GM19372 (cell line): ENCODE data around the gene MTSS2.

Experiments used
- ATAC-seq: cut with Tn5 transposase; IDR thresholded peaks from one replicate; pipeline ENCODE4 v1.9.1; 2021; ENCODE audit warnings: mild to moderate bottlenecking, low read depth, moderate library complexity; ENCODE audit not compliant: unreplicated experiment

The MTSS2 gene

GRCh38 chr16:70688246-70688742 lies 2.4 kb upstream of the MTSS2 start:
- ATAC-seq = no peak

GRCh38 chr16:70687671-70688245 lies 1.9 kb upstream of the MTSS2 start:
- ATAC-seq = no peak

DNA sequence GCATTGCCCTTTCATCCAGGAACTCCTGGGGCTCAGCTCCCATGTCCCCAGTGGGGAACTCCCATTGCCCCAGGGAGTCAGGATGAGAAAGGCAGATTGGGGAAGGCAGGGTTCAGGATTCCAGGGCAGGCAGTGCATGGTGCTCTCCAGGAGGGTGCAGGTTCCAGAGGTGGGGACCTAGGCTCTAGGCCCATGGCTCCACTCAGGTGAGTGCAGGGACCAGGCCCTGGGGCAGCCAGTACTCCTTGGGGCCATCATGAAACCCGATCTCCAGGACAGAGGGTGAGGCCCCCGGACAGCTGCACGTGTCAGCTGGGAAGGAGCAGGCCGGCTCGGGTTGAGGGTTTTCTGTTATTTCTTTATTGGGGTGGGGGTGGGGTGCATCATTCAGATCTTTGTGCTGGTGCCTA lies 1.3 kb upstream of the MTSS2 start:
- no peak for ATAC-seq

- no peak for ATAC-seq
Observed at GRCh38 chr16:70686376-70687101, 686 bp upstream of the MTSS2 start.

- no peak for ATAC-seq
Observed at GRCh38 chr16:70685061-70685937, 554 bp downstream of the MTSS2 start.

DNA sequence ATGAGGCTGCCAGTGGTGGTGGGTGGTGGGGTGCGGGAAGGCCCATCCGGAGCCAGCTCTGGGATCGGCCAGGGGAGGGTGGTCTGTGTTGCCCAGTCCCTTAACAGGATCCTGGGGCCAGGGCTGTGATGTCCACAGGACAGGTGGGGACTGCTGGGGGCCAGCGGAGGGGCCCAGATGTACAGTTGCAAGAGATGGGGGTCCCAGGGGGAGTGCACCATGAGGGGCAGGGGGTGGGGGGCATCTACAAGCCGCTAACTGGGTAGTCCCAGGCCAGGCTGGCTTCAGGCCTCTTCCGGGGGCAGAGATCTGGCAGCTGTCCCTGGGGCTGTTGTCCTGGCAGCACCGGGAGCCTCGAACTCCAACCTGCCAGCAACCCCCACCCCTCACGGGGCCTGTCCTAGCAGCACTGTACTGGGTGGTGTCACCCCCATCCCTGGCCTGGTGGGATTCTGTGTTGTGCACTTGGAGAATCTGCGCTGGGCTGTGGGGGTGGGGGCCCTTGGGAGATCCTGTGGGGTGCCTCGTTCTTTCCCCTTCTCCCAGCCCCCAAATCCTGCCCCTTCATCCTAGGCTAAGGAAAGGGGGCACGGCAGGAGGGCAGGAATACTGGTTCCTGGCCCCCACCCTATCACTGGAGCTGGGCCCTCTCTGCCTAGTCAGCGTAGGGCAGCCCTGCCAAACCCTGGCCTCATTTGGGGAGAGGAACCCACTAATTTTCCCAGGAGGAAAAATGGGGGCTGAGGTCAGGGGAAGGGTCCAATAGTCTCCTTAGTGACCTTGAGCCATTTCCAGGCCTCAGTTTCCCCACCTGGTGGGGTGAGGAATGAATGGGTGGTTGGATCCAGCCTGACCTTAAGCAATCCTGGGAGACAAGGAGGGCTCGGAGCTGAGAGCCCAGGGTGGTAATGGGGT lies 1.4 kb downstream of the MTSS2 start:
- ATAC-seq = no peak

GRCh38 chr16:70683146-70683944 lies 2.5 kb downstream of the MTSS2 start:
- no peak for ATAC-seq

GRCh38 chr16:70682239-70683145 lies 3.4 kb downstream of the MTSS2 start:
- no peak for ATAC-seq

DNA sequence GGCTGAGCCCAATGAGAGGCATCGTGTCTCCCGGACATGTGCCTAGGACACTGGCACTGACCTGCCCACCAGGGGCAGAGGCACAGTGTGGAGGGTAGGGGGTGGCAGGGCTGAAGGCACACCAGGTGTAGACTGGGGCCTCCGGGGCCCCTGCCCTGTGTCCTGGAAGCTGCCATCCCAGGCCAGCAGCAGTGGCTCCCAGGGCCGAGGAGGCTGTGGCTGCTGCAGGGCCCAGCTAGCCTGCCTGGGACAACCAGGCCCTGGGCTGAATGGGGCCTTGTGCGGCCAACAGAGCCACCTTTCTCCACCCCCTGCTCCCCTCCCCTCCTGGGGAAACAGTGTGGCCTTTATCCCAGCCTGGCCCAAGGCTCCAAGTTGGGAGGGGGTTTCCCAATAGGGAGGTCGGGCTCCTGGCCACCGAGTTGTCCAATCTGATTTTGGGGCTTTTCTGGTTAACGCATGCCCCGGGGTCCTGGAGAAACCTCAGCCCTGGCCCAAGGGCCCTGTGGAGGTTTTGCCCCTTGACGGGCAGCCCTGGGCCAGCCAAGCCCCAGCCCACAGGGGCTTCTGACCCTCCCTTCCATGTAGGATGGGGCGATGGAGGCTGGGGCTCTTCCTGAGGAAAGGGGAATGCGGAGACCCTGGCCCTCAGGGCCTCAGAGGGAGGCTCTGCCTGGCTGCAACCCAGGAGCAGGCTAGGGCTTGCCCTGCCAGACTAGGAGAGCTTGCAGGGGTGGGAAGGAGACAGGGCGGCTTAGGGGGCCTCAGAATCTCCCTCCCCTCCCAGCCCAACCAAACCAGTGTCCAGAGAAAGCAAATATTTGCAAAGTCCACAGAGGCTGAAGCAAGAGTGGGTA lies 4.2 kb downstream of the MTSS2 start:
- no peak for ATAC-seq

- no peak for ATAC-seq
Observed at GRCh38 chr16:70680495-70681381, 5.1 kb downstream of the MTSS2 start.

- no peak for ATAC-seq
Observed at GRCh38 chr16:70679671-70680494, 6.0 kb downstream of the MTSS2 start.

DNA sequence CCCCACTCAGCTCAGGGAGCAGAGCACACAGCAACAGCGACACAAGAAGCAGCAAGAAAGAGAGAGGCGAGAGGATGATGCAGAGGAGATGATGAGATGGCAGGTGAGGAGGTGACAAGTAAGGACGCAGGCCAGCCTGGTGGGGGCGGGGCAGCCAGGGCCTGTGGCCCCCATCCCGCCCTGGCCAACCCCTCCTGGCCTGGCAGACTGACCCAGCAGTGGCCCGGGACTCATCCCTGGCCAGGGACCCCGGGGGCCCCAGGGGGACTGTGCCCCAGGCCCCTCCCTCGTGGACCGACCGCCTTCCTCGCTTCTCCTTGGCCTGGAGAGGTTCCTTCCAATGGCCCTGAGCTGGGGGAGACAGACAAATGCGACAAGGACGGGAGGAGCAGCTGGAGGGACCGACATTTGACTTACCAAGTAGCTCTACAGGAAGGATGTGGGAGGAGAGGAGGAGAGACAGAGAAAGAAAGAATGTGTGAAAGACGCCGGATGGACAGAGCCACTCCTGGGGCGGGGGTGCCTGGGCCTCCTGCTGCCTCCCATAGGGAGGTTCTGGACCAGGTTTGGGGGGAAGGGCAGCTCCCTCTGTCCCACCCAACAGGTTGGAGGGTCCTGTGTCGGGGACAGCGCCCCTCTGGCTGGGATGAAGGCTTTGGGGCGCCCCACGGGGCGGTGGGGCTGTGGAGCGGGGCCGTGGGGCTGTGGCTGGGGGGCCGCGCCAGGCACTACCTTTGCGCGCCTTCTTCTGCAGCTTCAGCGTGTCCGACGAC lies 6.8 kb downstream of the MTSS2 start:
- no peak for ATAC-seq

GRCh38 chr16:70678121-70678897 lies 7.5 kb downstream of the MTSS2 start:
- ATAC-seq = no peak

DNA sequence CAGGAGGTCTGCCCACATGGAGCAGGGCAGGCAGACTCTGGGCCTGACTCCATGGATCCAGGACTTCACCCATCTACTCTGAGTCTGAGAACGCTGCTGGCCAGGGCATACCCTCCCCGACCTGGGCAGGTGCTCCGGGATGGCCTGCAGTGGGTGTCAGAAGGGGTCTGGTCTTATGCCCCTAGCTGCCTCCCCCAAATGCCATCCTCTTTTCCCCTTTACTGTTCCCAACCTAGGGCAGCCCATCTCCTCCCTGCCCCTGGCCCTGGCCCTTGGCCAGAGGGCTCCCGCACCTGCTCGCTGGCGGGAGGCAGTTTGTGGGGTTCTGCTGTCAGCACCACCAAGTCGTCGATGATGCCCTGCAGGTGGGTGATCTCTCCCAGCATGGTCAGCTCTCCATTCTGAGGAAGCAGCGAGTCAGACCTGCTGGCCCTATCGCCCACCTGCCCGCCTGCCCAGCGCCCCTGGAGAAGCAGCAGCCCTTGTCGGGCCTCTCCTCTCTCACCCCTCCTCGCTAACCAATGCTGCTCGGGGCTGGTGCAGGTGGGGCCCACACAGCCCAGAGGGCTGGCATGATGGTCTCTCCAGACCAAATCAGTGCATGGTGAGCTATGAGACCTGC lies 8.2 kb downstream of the MTSS2 start:
- ATAC-seq = no peak
